ENCODE data around the gene CYP2R1. TPM values are rescaled to one million over a fixed set of nuclear protein-coding genes. Genes with fewer than 3 reads are reported as not detected.

Gene CYP2R1
- 10.8 to 13.1 TPM (median 11.3 TPM) in 5 replicates for total RNA-seq (2022; extraction: Qiagen RNA extraction; ENCODE audit: low read depth)

GRCh38 chr11:14892036-14892556 lies at the start of gene CYP2R1:
CYP2R1 (minus strand) TSS chr11:14892231; CDS start chr11:14892205, 26 bp downstream.

Other genes with a start within 250 kb of the CYP2R1 start
- gene PDE3B, start 248.4 kb downstream of the CYP2R1 start, total RNA-seq (2022; extraction: Qiagen RNA extraction; ENCODE audit: low read depth), result 1.3 to 2.7 TPM (median 2.4 TPM) in 5 replicates
- gene CALCA, start 80.1 kb upstream of the CYP2R1 start, total RNA-seq (2022; extraction: Qiagen RNA extraction; ENCODE audit: low read depth), result 0.22 to 0.35 TPM in 2 of 5 replicates, not detected in the others
- gene CALCB, start 181.4 kb upstream of the CYP2R1 start, total RNA-seq (2022; extraction: Qiagen RNA extraction; ENCODE audit: low read depth), result 0.13 TPM in 1 of 5 replicates, not detected in the others
- not detected in 5 replicates for gene INSC, start 222.7 kb upstream of the CYP2R1 start, total RNA-seq (2022; extraction: Qiagen RNA extraction; ENCODE audit: low read depth)